RCC 7860 (cell line): ENCODE data around the gene FRS3.
"Not testable (repeated sequence)": the region's sequence is repeated elsewhere in the genome, so short reads cannot be mapped to it uniquely, and the experiment has no call there.

ENCODE experiments used
- DNase-seq: peaks from one replicate; pipeline ENCODE4 v3.0.0-alpha.2; 2015; ENCODE audit warnings: low spot score
- FAIRE-seq: peaks from 2 replicates; lab custom pipeline; 2012; peaks lifted over from hg19 to GRCh38; lab: Jason Lieb, UNC

FRS3 gene

GRCh38 chr6:41770381-41771057 is 9.2 kb downstream of the FRS3 start:
- DNase-seq: no peak
- FAIRE-seq: no peak

DNA sequence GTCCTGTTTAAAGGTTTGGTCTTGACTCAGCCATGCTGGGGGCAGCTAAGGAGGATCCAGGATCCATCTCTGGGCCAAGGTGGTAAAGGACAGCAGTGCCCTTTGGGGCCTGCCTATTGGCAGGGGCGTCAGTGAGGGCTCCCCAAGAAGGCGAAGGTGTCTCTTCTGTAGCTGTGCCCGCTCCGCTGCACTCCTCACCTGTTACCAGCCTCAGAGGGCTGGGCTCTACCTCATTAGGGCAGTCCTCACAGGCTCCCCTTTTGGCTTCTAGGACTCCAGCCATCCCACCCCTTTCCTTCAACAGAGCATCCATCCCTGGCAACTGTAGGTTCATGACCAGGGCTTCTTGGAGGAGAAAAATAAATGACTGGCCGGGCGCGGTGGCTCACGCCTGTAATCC is 10.3 kb downstream of the FRS3 start:
- DNase-seq (no peak), FAIRE-seq (no peak)

DNA sequence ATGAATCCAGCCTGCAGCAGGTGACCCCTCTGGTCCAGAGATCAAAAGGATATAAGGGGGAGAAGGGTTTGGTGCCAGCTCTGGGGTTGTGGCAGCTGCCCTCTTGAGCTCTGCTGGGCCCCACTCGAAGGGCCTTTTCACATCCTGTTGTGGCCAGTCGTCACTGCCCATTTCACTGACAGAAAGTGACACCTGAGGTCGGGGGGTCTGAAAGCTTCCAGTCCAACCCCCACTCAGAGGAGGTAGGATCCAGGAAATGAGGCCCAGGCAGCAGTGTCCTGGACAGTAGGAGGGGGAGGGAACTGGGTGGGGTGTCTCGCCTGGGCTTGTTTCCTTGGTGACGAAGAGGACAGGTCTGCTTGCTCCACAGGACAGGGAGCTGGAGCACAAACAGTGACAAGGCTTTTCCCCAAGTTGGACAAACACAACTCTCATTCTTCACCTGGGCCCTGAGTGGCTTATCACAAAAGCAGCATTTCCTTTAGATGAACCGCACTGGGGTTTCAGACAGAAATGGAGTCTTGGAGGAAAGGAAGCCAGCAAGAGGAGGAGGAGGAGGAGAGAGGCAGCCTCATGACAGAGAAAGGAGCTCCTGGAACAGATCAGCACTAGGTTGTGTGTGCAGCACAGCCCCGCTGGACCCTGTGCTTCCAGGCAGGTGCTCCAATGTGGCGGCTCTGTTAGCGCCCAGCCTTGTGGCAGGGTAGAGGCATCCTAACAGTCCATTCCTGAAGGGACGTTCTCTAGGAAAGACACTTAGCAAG is 11.0 kb downstream of the FRS3 start:
- DNase-seq (no peak), FAIRE-seq (no peak)

DNA sequence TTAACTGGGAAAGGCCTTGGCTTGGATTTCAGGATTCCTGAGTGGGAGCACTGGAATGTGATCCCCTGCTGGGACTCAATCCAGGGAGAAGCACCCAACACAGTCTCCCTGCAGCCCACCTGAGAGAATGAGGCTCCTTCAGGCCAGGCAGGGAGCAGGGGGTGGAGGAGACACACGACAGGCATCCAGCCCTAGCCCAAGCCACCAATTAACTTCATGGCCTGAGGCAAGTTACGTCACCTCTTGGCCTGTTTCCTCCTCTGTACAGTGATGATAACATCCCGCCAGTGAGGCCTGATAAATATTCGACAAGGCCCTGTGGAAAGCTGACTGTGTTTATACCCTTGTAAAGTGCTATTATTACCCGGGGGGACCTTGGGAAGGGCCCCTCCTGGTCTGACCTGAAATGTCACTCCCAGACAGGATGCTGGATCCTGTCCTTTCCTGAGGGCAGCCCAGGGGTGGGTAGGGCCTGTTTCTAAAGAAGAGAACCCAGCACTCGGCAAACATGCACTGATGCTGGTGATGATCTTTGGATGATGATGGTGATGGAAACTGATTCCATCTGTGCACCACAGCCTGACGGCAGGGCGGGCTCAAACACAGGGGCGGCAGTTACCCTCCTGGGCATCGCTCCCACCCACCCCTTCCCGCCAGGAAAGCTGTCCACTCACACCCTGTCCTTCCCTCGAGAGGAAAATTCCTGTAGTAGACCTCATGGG is 12.4 kb downstream of the FRS3 start:
- FAIRE-seq (no peak), DNase-seq (no peak)

DNA sequence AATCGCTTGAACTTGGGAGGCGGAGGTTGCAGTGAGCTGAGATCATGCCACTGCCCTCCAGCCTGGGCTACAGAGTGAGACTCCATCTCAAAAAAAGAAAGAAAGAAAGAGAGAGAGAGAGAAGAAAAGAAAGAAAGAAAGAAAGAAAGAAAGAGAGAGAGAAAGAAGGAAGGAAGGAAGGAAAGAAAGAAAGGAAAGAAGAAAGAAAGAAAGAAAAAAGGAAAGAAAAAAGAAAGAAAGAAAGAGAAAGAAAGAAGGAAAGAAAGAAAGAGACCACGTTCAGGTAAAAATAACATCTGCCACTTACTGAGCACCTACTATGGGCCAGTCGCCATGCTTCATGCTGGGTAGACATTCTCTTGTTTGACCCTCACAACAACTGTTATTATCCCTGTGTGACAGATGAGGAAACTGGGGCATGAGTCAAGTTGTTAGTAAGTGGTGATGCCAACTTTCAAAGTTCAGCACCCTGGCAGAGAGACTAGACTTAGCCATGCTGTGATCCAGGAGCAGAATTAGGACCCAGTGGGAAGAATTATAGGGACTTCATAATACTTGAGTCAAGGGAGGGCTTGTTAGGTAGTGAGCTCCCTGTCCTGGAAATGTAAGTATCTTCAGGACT is 13.5 kb downstream of the FRS3 start:
- not testable (repeated sequence) for FAIRE-seq, DNase-seq

DNA sequence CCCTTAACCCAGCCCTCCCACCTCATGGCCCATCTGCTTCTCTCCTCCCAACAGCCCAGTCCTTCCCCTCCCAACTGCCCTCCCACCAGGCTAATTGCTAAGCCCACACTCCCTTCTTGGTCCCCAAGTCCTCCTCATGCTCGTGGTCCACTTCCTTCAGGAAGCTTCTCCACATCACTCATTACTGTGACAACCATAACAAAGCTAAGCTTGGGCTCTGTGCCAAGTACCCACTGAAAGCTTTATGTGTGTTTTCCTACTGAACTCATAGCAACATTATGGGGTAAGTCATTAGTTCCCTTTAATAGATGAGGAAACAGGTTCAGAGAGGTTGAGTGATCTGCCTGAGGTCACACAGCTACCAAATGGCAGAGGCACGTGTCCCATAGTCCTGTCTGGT is 16.2 kb downstream of the FRS3 start:
- no peak for DNase-seq
- no peak for FAIRE-seq

- FAIRE-seq (no peak), DNase-seq (no peak)
These were observed 19.7 kb downstream of the FRS3 start for GRCh38 chr6:41759905-41760579.

GRCh38 chr6:41759106-41759904 is 20.4 kb downstream of the FRS3 start:
- DNase-seq (no peak), FAIRE-seq (no peak)

GRCh38 chr6:41758641-41759035 is 21.1 kb downstream of the FRS3 start:
- no peak for FAIRE-seq
- DNase-seq: no peak

- no peak for FAIRE-seq
- no peak for DNase-seq
These were observed 21.6 kb downstream of the FRS3 start for GRCh38 chr6:41757931-41758640.

DNA sequence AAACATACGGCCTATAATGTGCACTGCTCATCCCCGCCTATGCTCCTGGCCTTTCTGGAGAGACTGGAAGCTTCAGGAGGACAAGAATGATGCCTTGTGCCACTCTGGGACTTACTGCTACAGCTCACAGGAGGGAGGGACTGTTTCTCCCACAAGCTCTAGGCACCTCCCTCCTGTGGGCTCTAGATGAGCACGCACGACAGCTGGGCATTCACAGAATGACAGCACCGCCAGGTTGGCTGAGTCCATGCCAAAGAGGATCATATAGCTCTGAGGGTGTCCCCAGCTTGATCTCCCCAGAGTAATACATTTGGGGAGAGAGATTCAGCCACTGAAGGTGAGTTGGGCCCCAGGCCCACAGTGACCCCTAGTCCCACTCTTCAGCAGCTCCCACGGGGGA is 22.4 kb downstream of the FRS3 start:
- FAIRE-seq (no peak), DNase-seq (no peak)

GRCh38 chr6:41756354-41756753 is 23.3 kb downstream of the FRS3 start:
- no peak for DNase-seq
- no peak for FAIRE-seq

DNA sequence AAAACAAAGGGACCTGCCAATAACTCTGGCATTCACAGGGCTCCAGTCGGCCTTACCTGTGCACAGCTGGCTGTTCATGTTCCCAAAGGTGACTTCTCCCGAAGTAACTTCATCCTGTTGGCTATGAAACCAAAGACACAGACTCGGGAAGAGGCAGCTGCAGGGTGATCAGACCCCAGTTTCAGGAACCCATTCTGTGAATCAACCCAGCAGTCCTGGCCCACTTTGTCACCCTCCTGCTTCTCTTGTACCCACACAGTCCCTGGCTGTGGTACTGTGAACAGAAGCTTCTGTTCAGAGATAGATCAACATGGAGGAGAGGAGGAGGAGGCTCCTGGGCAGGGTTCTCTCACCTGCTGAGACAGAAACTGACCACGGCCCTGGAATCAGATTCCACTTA is 23.8 kb downstream of the FRS3 start:
- FAIRE-seq (no peak), DNase-seq (no peak)

DNA sequence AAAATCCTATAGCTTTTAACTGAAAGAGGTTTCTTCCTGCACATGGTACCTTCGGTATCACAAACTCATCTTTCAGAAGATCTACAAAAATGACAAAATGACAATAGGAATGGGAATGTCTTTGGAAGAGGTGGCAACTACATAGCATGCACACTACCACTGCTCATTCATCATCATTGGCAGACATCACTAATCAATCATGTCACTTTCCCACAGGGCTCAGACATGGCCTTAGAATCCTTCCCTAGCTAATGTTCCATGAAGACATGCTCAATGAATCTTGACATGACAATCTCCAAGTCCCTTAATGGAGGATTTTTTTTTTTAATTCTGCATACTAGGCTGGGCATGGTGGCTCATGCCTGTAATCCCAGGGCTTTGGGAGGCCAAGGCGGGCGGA is 29.3 kb downstream of the FRS3 start:
- no peak for DNase-seq
- FAIRE-seq: no peak

- FAIRE-seq: no peak
- DNase-seq: no peak
These were observed 31.2 kb downstream of the FRS3 start for GRCh38 chr6:41748542-41748941.

GRCh38 chr6:41748102-41748477 is 31.6 kb downstream of the FRS3 start:
- DNase-seq (no peak), FAIRE-seq (no peak)

GRCh38 chr6:41747256-41748101 is 32.2 kb downstream of the FRS3 start, which contains the start of gene PGC:
Gene PGC (minus strand): TSS chr6:41747397. CDS start chr6:41747334, 63 bp downstream.
- no peak for DNase-seq
- FAIRE-seq: no peak

- FAIRE-seq: no peak
- no peak for DNase-seq
These were observed 33.6 kb downstream of the FRS3 start for GRCh38 chr6:41746107-41746506.
